Neural cell (in vitro differentiated cells): ENCODE measurements around the gene FAS.
A peak's percentile ranks its signal among the peaks of the same experiment; 100 is the strongest.

Experiments
- EZH2 ChIP-seq: fragments of 200-600, 300-800 bp; shearing (Covaris generic), sonication (generic); IDR thresholded peaks from 2 replicates; pipeline ENCODE4 v1.6.1; 2014; ENCODE audit warnings: antibody characterized with exemption, low read length, borderline replicate concordance, mild to moderate bottlenecking; ENCODE audit not compliant: insufficient read depth, poor library complexity, severe bottlenecking
- POLR2AphosphoS5 ChIP-seq: IDR thresholded peaks from 2 replicates; pipeline ENCODE4 v1.6.1; 2012
- TF ChIP-seq, protein P1 (sequence below): fragments of 450-650 bp; IDR thresholded peaks from 2 replicates; pipeline ENCODE4 v1.5.1; 2014; ENCODE audit warnings: antibody characterized with exemption, mild to moderate bottlenecking, moderate library complexity; ENCODE audit not compliant: poor library complexity, severe bottlenecking
- TF ChIP-seq, protein P2 (sequence below): IDR thresholded peaks from 2 replicates; pipeline ENCODE4 v1.6.1; 2012; ENCODE audit warnings: borderline replicate concordance

- TF ChIP-seq, protein P1, sequence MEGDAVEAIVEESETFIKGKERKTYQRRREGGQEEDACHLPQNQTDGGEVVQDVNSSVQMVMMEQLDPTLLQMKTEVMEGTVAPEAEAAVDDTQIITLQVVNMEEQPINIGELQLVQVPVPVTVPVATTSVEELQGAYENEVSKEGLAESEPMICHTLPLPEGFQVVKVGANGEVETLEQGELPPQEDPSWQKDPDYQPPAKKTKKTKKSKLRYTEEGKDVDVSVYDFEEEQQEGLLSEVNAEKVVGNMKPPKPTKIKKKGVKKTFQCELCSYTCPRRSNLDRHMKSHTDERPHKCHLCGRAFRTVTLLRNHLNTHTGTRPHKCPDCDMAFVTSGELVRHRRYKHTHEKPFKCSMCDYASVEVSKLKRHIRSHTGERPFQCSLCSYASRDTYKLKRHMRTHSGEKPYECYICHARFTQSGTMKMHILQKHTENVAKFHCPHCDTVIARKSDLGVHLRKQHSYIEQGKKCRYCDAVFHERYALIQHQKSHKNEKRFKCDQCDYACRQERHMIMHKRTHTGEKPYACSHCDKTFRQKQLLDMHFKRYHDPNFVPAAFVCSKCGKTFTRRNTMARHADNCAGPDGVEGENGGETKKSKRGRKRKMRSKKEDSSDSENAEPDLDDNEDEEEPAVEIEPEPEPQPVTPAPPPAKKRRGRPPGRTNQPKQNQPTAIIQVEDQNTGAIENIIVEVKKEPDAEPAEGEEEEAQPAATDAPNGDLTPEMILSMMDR, result peak; percentile 68
- TF ChIP-seq POLR2AphosphoS5 (no peak), EZH2 (no peak)
- TF ChIP-seq, protein P2, sequence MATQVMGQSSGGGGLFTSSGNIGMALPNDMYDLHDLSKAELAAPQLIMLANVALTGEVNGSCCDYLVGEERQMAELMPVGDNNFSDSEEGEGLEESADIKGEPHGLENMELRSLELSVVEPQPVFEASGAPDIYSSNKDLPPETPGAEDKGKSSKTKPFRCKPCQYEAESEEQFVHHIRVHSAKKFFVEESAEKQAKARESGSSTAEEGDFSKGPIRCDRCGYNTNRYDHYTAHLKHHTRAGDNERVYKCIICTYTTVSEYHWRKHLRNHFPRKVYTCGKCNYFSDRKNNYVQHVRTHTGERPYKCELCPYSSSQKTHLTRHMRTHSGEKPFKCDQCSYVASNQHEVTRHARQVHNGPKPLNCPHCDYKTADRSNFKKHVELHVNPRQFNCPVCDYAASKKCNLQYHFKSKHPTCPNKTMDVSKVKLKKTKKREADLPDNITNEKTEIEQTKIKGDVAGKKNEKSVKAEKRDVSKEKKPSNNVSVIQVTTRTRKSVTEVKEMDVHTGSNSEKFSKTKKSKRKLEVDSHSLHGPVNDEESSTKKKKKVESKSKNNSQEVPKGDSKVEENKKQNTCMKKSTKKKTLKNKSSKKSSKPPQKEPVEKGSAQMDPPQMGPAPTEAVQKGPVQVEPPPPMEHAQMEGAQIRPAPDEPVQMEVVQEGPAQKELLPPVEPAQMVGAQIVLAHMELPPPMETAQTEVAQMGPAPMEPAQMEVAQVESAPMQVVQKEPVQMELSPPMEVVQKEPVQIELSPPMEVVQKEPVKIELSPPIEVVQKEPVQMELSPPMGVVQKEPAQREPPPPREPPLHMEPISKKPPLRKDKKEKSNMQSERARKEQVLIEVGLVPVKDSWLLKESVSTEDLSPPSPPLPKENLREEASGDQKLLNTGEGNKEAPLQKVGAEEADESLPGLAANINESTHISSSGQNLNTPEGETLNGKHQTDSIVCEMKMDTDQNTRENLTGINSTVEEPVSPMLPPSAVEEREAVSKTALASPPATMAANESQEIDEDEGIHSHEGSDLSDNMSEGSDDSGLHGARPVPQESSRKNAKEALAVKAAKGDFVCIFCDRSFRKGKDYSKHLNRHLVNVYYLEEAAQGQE, result no peak
Observed at GRCh38 chr10:89029785-89030437, 39.3 kb downstream of the FAS start.
